ENCODE measurements around the gene DCTN3. TPM values are rescaled to one million over a fixed set of nuclear protein-coding genes. Genes with fewer than 3 reads are reported as not detected.

The DCTN3 gene
- total RNA-seq, 3 donors from 2014 or later: 84.0 to 114 (median 113) TPM

DNA sequence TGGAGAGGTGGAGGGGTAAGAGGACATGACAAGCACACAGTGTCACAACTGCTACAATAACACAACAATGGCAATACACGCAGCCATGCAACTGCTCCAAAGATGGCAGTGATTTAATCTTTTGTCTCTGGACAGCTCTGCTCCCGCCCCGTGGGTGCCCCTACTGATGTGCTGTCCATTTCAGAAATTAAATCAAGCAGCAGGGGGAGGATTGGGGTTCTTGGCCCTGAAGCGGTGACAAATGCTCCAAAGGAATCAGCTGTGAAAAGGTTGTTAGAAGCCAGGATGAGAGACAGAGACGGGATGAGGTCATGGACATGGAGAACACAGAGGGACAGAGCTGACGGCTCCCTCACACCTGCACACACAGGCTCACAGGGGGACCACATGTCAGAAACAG, 53.3 kb downstream of the DCTN3 start:
- Histone ChIP-seq H3K27ac (no peak overlapping the region), H3K4me1 (no peaks in the 10 kb centered on the region), H3K27me3 (no peaks in the 10 kb centered on the region), H3K36me3 (no peaks in the 10 kb centered on the region), H3K4me3 (no peak overlapping the region), H3K9me3 (no peaks in the 10 kb centered on the region)
- DNase-seq (ENCODE audit: low spot score in 2 of 2): no peak
- intact Hi-C loops (cut with DNase I; ENCODE audit: low total_unique reads): no loop called here
- TF ChIP-seq POLR2AphosphoS5 (IDR thresholded peaks at IDR 0.05) (no peak), POLR2A (IDR thresholded peaks at IDR 0.05) (no peak)
- TF ChIP-seq, protein P1, sequence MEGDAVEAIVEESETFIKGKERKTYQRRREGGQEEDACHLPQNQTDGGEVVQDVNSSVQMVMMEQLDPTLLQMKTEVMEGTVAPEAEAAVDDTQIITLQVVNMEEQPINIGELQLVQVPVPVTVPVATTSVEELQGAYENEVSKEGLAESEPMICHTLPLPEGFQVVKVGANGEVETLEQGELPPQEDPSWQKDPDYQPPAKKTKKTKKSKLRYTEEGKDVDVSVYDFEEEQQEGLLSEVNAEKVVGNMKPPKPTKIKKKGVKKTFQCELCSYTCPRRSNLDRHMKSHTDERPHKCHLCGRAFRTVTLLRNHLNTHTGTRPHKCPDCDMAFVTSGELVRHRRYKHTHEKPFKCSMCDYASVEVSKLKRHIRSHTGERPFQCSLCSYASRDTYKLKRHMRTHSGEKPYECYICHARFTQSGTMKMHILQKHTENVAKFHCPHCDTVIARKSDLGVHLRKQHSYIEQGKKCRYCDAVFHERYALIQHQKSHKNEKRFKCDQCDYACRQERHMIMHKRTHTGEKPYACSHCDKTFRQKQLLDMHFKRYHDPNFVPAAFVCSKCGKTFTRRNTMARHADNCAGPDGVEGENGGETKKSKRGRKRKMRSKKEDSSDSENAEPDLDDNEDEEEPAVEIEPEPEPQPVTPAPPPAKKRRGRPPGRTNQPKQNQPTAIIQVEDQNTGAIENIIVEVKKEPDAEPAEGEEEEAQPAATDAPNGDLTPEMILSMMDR (IDR thresholded peaks at IDR 0.05): no peak

DNA sequence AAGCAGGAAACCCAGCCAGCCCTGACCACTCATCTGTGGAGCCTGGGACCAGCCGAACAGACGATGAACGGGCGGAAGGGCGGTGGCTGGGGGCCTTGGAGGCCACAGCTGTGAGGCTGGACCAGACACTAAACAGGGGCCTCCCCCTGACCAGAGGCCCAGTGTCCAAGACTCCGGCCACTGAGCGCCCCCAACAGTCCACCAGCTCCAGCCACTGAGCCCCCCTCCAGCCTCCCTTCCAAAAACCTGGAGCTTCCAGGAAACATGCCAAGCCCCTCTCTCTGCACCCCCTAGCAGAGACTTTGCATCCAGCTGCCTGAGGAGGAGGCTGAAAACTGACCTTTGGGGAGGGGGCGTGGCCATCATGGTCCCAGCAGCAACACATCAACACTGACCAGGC, 54.0 kb downstream of the DCTN3 start:
- Histone ChIP-seq H3K27ac (no peak overlapping the region), H3K4me1 (no peaks in the 10 kb centered on the region), H3K27me3 (no peaks in the 10 kb centered on the region), H3K9me3 (no peaks in the 10 kb centered on the region), H3K36me3 (no peaks in the 10 kb centered on the region), H3K4me3 (no peak overlapping the region)
- intact Hi-C loops (cut with DNase I; ENCODE audit: low total_unique reads): no loop called here
- TF ChIP-seq, protein P1 (IDR thresholded peaks at IDR 0.05): no peak
- TF ChIP-seq POLR2A (IDR thresholded peaks at IDR 0.05): no peak
- no peak for TF ChIP-seq POLR2AphosphoS5 (IDR thresholded peaks at IDR 0.05)
- no peak for DNase-seq (ENCODE audit: low spot score in 2 of 2)

DNA sequence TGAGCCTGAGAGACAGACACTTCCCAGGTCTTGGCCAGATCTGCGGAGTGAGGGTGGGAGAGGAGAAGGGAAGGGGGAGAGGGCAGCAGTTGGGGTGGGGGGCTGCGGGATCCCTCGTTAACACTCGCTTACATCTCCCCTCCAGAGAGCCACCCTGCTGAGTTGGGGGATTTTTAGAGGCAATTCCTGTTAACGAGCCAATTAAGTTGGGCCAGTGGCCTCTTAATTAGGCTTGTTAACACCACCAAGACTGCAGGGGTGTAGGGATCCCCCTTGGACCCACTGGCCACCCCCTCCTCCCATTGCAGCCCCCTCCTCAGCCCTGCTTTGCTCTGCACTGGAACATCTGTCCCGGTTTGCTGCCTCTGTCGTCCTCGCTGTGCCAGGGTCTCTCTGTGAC, 54.4 kb downstream of the DCTN3 start:
- intact Hi-C loops (cut with DNase I; ENCODE audit: low total_unique reads): no loop called here
- Histone ChIP-seq H3K36me3 (no peaks in the 10 kb centered on the region), H3K27ac (no peak overlapping the region), H3K9me3 (no peaks in the 10 kb centered on the region), H3K4me3 (no peak overlapping the region), H3K4me1 (peaks cover 0 to under 1% of the 10 kb centered on the region in 2 donors), H3K27me3 (no peaks in the 10 kb centered on the region)
- TF ChIP-seq POLR2A (IDR thresholded peaks at IDR 0.05): no peak
- TF ChIP-seq, protein P1 (IDR thresholded peaks at IDR 0.05): no peak
- DNase-seq (ENCODE audit: low spot score in 2 of 2): no peak

DNA sequence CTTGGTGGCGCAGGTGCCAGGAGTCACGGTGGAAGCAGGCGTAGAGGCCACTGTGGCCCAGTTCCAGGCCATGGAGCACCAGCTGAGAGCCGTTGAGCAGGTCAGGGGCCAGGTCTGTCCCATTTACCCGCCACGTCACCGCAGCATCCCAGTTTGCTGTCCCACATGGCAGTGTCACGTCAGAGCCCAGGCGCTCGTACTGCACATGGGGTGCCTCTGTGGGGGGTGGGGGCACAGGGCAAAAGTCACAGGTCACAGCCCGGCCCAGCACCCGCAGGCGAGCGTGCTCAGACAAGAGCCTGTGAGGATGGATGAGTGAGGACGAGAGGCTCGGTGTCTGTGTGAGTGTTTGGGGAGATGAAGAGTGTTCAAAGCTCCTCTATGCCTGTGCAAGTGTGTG, 55.7 kb downstream of the DCTN3 start:
- no peaks in the 10 kb centered on the region for H3K27me3 ChIP-seq
- peaks cover 4 to 10% of the 10 kb centered on the region in 2 donors for H3K4me1 ChIP-seq
- intact Hi-C loops (cut with DNase I; ENCODE audit: low total_unique reads): no loop called here
- no peak overlapping the region for H3K4me3 ChIP-seq
- no peak for DNase-seq (ENCODE audit: low spot score in 2 of 2)
- no peaks in the 10 kb centered on the region for H3K36me3 ChIP-seq
- TF ChIP-seq POLR2AphosphoS5 (IDR thresholded peaks at IDR 0.05) (no peak), POLR2A (IDR thresholded peaks at IDR 0.05) (no peak)
- TF ChIP-seq, protein P1 (IDR thresholded peaks at IDR 0.05): no peak
- no peaks in the 10 kb centered on the region for H3K9me3 ChIP-seq
- no peak overlapping the region for H3K27ac ChIP-seq

Other genes starting within 250 kb of the DCTN3 start
- 10 to 100 TPM in 1 of 3 donors, 1 to 10 TPM in 2; 2.9 to 11.5 (median 6.4) TPM for gene MYORG, start 243.6 kb downstream of the DCTN3 start, total RNA-seq
- 1 to 10 TPM; 8.2 to 9.2 (median 9.0) TPM for gene FAM219A, start 161.9 kb downstream of the DCTN3 start, total RNA-seq
- gene DNAI1, start 161.7 kb downstream of the DCTN3 start, total RNA-seq: 1 to 10 TPM in 2 of 3 donors, not detected in 1; 1.6 to 3.2 TPM
- 1 to 10 TPM in 2 of 3 donors, under 1 TPM in 1; 0.33 to 5.4 (median 1.8) TPM for gene ENHO, start 97.5 kb downstream of the DCTN3 start, total RNA-seq
- 100 to 1,000 TPM in 1 of 3 donors, 10 to 100 TPM in 2; 11.3 to 103 (median 15.4) TPM for gene CNTFR, start 30.8 kb downstream of the DCTN3 start, total RNA-seq
- 10 to 100 TPM; 28.5 to 37.9 (median 36.4) TPM for gene RPP25L, start 8.4 kb downstream of the DCTN3 start, total RNA-seq
- under 1 TPM in 1 of 3 donors, not detected in 2; 0.29 TPM for gene ARID3C, start 8.6 kb upstream of the DCTN3 start, total RNA-seq
- 10 to 100 TPM; 62.6 to 84.8 (median 70.8) TPM for gene SIGMAR1, start 17.3 kb upstream of the DCTN3 start, total RNA-seq
- 10 to 100 TPM; 26.1 to 37.0 (median 36.7) TPM for gene GALT, start 26.2 kb upstream of the DCTN3 start, total RNA-seq
- gene IL11RA, start 31.7 kb upstream of the DCTN3 start, total RNA-seq: 10 to 100 TPM; 20.3 to 45.5 (median 42.1) TPM
- not detected for gene CCL27, start 42.2 kb upstream of the DCTN3 start, total RNA-seq
- 1 to 10 TPM in 2 of 3 donors, under 1 TPM in 1; 0.88 to 5.6 (median 1.3) TPM for gene CCL19, start 70.8 kb upstream of the DCTN3 start, total RNA-seq
- gene CCL21, start 89.6 kb upstream of the DCTN3 start, total RNA-seq: 10 to 100 TPM in 2 of 3 donors, 1 to 10 TPM in 1; 5.9 to 84.9 (median 12.0) TPM